IMR-90 (cell line): Measurements from ENCODE around the gene MS4A4E. TPM values are rescaled to one million over a fixed set of nuclear protein-coding genes. Genes with fewer than 3 reads are reported as not detected.

ENCODE experiments used
- ATAC-seq: fragments of 200-7000 bp; cut with Tn5 transposase; 2 replicates; pipeline ENCODE4 v1.9.1; 2020; ENCODE audit warnings: low read depth, mild to moderate bottlenecking, moderate library complexity
- BruUV-seq: library from RNA; stranded (reverse); fragments of 400-500 nt; replicated peaks from 2 replicates; lab custom pipeline; 2021; lab: Mats Ljungman, UMichigan
- CTCF ChIA-PET: fragments of 300-600 bp; formaldehyde crosslinking; extraction: SDS; loops from one replicate; lab custom pipeline; 2021; ENCODE audit warnings: antibody characterized with exemption; lab: Yijun Ruan, JAX
- POLR2A ChIA-PET: fragments of 300-600 bp; sonication (Branson Sonifier 250); formaldehyde crosslinking; loops from one replicate; lab custom pipeline; 2022; ENCODE audit warnings: antibody characterized with exemption; ENCODE audit not compliant: unreplicated experiment; lab: Charles Lee
- DNase-seq: peaks from one replicate; pipeline ENCODE4 v3.0.0; 2013
- H2AFZ ChIP-seq: replicated peaks from 2 replicates; pipeline ENCODE3; 2013; ENCODE audit warnings: low read length, mild to moderate bottlenecking; ENCODE audit not compliant: poor library complexity
- H2AK5ac ChIP-seq: 2 replicates; pipeline ENCODE4 v1.6.1; 2013; ENCODE audit warnings: low read depth, low read length, inconsistent platforms
- H2AK9ac ChIP-seq: replicated peaks from 2 replicates; pipeline ENCODE3; 2013; ENCODE audit warnings: mild to moderate bottlenecking, low read depth, low read length, moderate library complexity; ENCODE audit not compliant: poor library complexity
- H2BK120ac ChIP-seq: 2 replicates; pipeline ENCODE4 v1.6.1; 2013; ENCODE audit warnings: low read depth, low read length, inconsistent platforms
- H2BK15ac ChIP-seq: 3 replicates; pipeline ENCODE4 v1.6.1; 2013; ENCODE audit warnings: low read depth, low read length, inconsistent platforms
- H2BK20ac ChIP-seq: 2 replicates; pipeline ENCODE4 v1.6.1; 2013; ENCODE audit warnings: low read depth, mild to moderate bottlenecking, inconsistent platforms, low read length, moderate library complexity
- H2BK5ac ChIP-seq: 2 replicates; pipeline ENCODE4 v1.6.1; 2013; ENCODE audit warnings: mild to moderate bottlenecking, low read depth, low read length, inconsistent platforms; ENCODE audit not compliant: poor library complexity, severe bottlenecking
- H3K14ac ChIP-seq: replicated peaks from 2 replicates; pipeline ENCODE4 v1.6.1; 2013; ENCODE audit warnings: low read depth, low read length, inconsistent platforms
- H3K18ac ChIP-seq: 2 replicates; pipeline ENCODE4 v1.6.1; 2013; ENCODE audit warnings: low read depth, low read length, control low read depth
- H3K23ac ChIP-seq: 2 replicates; pipeline ENCODE4 v1.6.1; 2013; ENCODE audit warnings: low read depth, low read length, inconsistent platforms
- H3K27ac ChIP-seq: 2 replicates; pipeline ENCODE4 v1.5.1; 2013; ENCODE audit warnings: mild to moderate bottlenecking, control low read depth, low read length; ENCODE audit not compliant: insufficient read depth
- H3K27me3 ChIP-seq: 2 replicates; pipeline ENCODE4 v1.6.1; 2013; ENCODE audit warnings: low read length; ENCODE audit not compliant: control insufficient read depth, insufficient read depth
- H3K36me3 ChIP-seq: 2 replicates; pipeline ENCODE4 v1.6.1; 2013; ENCODE audit warnings: low read length, mixed read lengths; ENCODE audit not compliant: control insufficient read depth, insufficient read depth
- H3K4ac ChIP-seq: 2 replicates; pipeline ENCODE4 v1.6.1; 2013; ENCODE audit warnings: low read depth, low read length, inconsistent platforms
- H3K4me1 ChIP-seq: 2 replicates; pipeline ENCODE4 v1.6.1; 2013; ENCODE audit warnings: low read length, mixed read lengths; ENCODE audit not compliant: control insufficient read depth, insufficient read depth
- H3K4me2 ChIP-seq: 2 replicates; pipeline ENCODE4 v1.6.1; 2013; ENCODE audit warnings: low read depth, mild to moderate bottlenecking, control low read depth, low read length, moderate library complexity
- H3K4me3 ChIP-seq: 2 replicates; pipeline ENCODE4 v1.5.1; 2013; ENCODE audit warnings: low read depth, mild to moderate bottlenecking, control low read depth, low read length, moderate library complexity; ENCODE audit not compliant: insufficient read depth
- H3K56ac ChIP-seq: 2 replicates; pipeline ENCODE4 v1.6.1; 2013; ENCODE audit warnings: low read length, inconsistent platforms; ENCODE audit not compliant: insufficient read depth; ENCODE audit errors: extremely low read depth
- H3K79me1 ChIP-seq, 2 experiments: 2 replicates each; pipeline ENCODE4 v1.6.1; 2013; ENCODE audit warnings: low read length in 2 of 2, inconsistent platforms in 1 of 2, low read depth in 1 of 2
- H3K9ac ChIP-seq: 2 replicates; pipeline ENCODE4 v1.6.1; 2013; ENCODE audit warnings: low read depth, low read length, control low read depth
- H3K9me1 ChIP-seq: 2 replicates; pipeline ENCODE4 v1.6.1; 2013; ENCODE audit warnings: low read length, inconsistent platforms; ENCODE audit not compliant: insufficient read depth
- H3K9me3 ChIP-seq: 2 replicates; pipeline ENCODE4 v1.6.1; 2013; ENCODE audit warnings: low read length; ENCODE audit not compliant: control insufficient read depth, insufficient read depth
- H4K20me1 ChIP-seq: 2 replicates; pipeline ENCODE4 v1.6.1; 2013; ENCODE audit warnings: low read length, inconsistent platforms; ENCODE audit not compliant: insufficient read depth
- H4K5ac ChIP-seq: 2 replicates; pipeline ENCODE4 v1.6.1; 2013; ENCODE audit warnings: mild to moderate bottlenecking, low read depth, low read length, control low read depth
- H4K8ac ChIP-seq, 2 experiments: 2 replicates each; pipeline ENCODE4 v1.6.1; 2013; ENCODE audit warnings: low read depth in 2 of 2, low read length in 2 of 2, control low read depth in 1 of 2, inconsistent platforms in 1 of 2
- H4K91ac ChIP-seq: 2 replicates; pipeline ENCODE4 v1.6.1; 2013; ENCODE audit warnings: low read depth, low read length, inconsistent platforms; ENCODE audit not compliant: insufficient read depth
- ELK1 ChIP-seq: fragments of 150-350 bp; IDR thresholded peaks from 2 replicates; pipeline ENCODE4 v1.6.1; 2016; ENCODE audit warnings: low read depth, mild to moderate bottlenecking, low read length, moderate library complexity, borderline replicate concordance
- RCOR1 ChIP-seq: IDR thresholded peaks from 2 replicates; pipeline ENCODE4 v1.6.1; 2012; ENCODE audit warnings: mild to moderate bottlenecking, low read length, improper control_type of control experiment; ENCODE audit not compliant: insufficient replicate concordance
- SMC3 ChIP-seq: fragments of 150-350 bp; IDR thresholded peaks from 2 replicates; pipeline ENCODE4 v1.6.1; 2016; ENCODE audit warnings: low read depth, mild to moderate bottlenecking, antibody characterized with exemption, low read length, moderate library complexity
- WGBS, 2 experiments: methylation state at CpG; one replicate each; pipeline versions ENCODE4 v1.1.5 to v1.1.7; 2013; ENCODE audit warnings: missing lambda C conversion rate in 2 of 2; ENCODE audit not compliant: insufficient read length in 1 of 2; ENCODE audit errors: extremely low coverage in 2 of 2; 5-methylcytosine and 5-hydroxymethylcytosine counted together
- dilution Hi-C: fragments of 300-500 bp; cut with HindIII; formaldehyde crosslinking; loops from one replicate; pipeline ENCODE4 v1.14.3; 2018; ENCODE audit warnings: low sequenced_read_pairs; ENCODE audit not compliant: unreplicated experiment
- in situ Hi-C: fragments of 300-500 bp; cut with MboI; formaldehyde crosslinking; loops from 3 replicates; pipeline ENCODE4 v1.14.3; 2019; ENCODE audit warnings: low sequenced_read_pairs, inconsistent platforms, mixed read lengths
- intact Hi-C: fragments of 100-400 bp; cut with micrococcal nuclease; formaldehyde crosslinking; loops from 2 replicates; pipeline ENCODE4 v1.10.0; 2022
- polyA plus RNA-seq, 3 experiments: library from polyadenylated mRNA; depleted of rRNA; stranded (reverse); fragments of >200 nt; gene quantifications; 2 replicates each; pipeline ENCODE4 v1.2.3, GENCODE V29; 2012; ENCODE audit warnings: low replicate concordance in 1 of 3
- total RNA-seq: library from RNA; depleted of rRNA; stranded (reverse); fragments of >200 nt; gene quantifications from 2 replicates; pipeline ENCODE4 v1.2.3, GENCODE V29; 2012
- TF ChIP-seq, protein P1 (sequence below): fragments of 150-350 bp; IDR thresholded peaks from 2 replicates; pipeline ENCODE4 v1.6.1; 2017; ENCODE audit warnings: mild to moderate bottlenecking, antibody characterized with exemption, low read length, low read depth

MS4A4E gene
- total and polyA plus RNA-seq, 2 of the 4 experiments (the other 2 are of a cell fraction), result not detected

DNA sequence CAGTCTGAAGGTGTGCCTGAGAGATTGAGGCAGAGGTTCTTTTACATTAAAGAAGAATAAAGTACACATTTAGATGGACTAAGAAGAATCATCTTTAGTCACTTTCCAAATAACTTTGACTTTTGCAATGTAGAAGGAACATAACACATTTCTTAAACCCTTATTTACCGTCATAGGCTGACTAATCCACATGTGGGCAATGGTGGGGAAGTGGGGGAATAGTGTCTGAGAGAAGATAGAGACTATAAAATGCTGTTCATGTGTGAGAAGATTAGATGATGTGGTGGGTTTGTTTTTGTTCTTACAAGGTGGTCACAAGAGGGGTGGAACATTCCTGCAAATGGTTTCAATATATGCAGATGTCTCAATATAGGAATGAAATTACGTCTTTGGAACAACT, 39.3 kb upstream of the MS4A4E start:
- Histone ChIP-seq H3K36me3 (no peaks in the 10 kb centered on the region), H3K18ac (no peak overlapping the region), H2BK120ac (no peak overlapping the region), H4K20me1 (no peaks in the 10 kb centered on the region), H3K4me3 (no peak overlapping the region), H3K4me2 (no peak overlapping the region), H2AFZ (no peak overlapping the region), H3K79me1 (no peaks in the 10 kb centered on the region), H2BK20ac (no peak overlapping the region), H3K14ac (no peak overlapping the region), H4K5ac (no peak overlapping the region), H3K4me1 (no peaks in the 10 kb centered on the region), H2BK5ac (no peak overlapping the region), H2AK5ac (no peak overlapping the region), H3K27me3 (no peaks in the 10 kb centered on the region), H3K9ac (no peak overlapping the region), H2BK15ac (no peak overlapping the region), H4K91ac (no peak overlapping the region), H3K27ac (no peak overlapping the region), H3K23ac (no peak overlapping the region), H3K9me1 (no peaks in the 10 kb centered on the region), H3K56ac (no peak overlapping the region), H2AK9ac (no peak overlapping the region), H4K8ac (no peak overlapping the region), H3K4ac (no peak overlapping the region), H3K9me3 (no peaks in the 10 kb centered on the region; the same call in none of the 2 replicates)
- no CpG with 5 or more reads among the region's 2 CpGs for WGBS, 2 experiments
- dilution Hi-C loops, result no loop called here
- intact Hi-C loops, result no loop called here
- ATAC-seq (no peak), DNase-seq (no peak)
- CTCF ChIA-PET, result no interaction called here
- no TSS peak for BruUV-seq
- POLR2A ChIA-PET, result no interaction called here
- in situ Hi-C loops, result no loop called here
- no peak for TF ChIP-seq RCOR1
- no peak for TF ChIP-seq ELK1
- no peak for TF ChIP-seq SMC3
- TF ChIP-seq, protein P1, sequence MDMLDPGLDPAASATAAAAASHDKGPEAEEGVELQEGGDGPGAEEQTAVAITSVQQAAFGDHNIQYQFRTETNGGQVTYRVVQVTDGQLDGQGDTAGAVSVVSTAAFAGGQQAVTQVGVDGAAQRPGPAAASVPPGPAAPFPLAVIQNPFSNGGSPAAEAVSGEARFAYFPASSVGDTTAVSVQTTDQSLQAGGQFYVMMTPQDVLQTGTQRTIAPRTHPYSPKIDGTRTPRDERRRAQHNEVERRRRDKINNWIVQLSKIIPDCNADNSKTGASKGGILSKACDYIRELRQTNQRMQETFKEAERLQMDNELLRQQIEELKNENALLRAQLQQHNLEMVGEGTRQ, result no peak
